MM.1S (cell line): ENCODE measurements around the gene CDK5RAP1.

Experiments
- CTCF ChIP-seq: fragments of 300-600 bp; sonication (generic); IDR thresholded peaks from 2 replicates; pipeline ENCODE4 v1.5.1; 2016; ENCODE audit warnings: antibody characterized with exemption, low read length, mixed read lengths
- EZH2 ChIP-seq: fragments of 300-600 bp; sonication (generic); optimal IDR thresholded peaks from 2 replicates; pipeline ENCODE3; 2017; ENCODE audit warnings: low read depth, mild to moderate bottlenecking, antibody characterized with exemption, low read length, mixed read lengths
- EZH2phosphoT487 ChIP-seq: fragments of 300-600 bp; sonication (generic); IDR thresholded peaks from 2 replicates; pipeline ENCODE4 v1.6.1; 2018; ENCODE audit warnings: antibody characterized with exemption, low read length

- TF ChIP-seq CTCF (no peak), EZH2 (no peak), EZH2phosphoT487 (no peak)
Measured at GRCh38 chr20:33391722-33392415, 9.4 kb downstream of the CDK5RAP1 start.
